GM12892 (cell line): ENCODE results near the gene TMEM171.

Experiments used
- POLR2A ChIP-seq: IDR thresholded peaks from 2 replicates; pipeline ENCODE4 v1.6.1; 2011; ENCODE audit warnings: low read depth, low read length, control low read depth
- POLR2AphosphoS5 ChIP-seq: IDR thresholded peaks from 2 replicates; pipeline ENCODE4 v1.6.1; 2011; ENCODE audit warnings: low read depth, low read length, control low read depth

GRCh38 chr5:73126957-73127356 lies 6.6 kb downstream of the TMEM171 start:
- TF ChIP-seq POLR2AphosphoS5 (no peak), POLR2A (no peak)
